Fibroblast of villous mesenchyme (primary cell): ENCODE data around the gene INPP4B. TPM values are rescaled to one million over a fixed set of nuclear protein-coding genes. Genes with fewer than 3 reads are reported as not detected.

Experiments used
- DNase-seq: peaks from one replicate; pipeline ENCODE4 v3.0.0-alpha.2; 2010; ENCODE audit warnings: low read depth
- H3K4me3 ChIP-seq: 2 replicates; pipeline ENCODE4 v1.5.1; 2011; ENCODE audit warnings: low read depth, mild to moderate bottlenecking, low read length
- CTCF ChIP-seq: IDR thresholded peaks from 2 replicates; pipeline ENCODE4 v1.5.1; 2012; ENCODE audit warnings: low read depth, mild to moderate bottlenecking, low read length; ENCODE audit not compliant: insufficient read depth
- total RNA-seq: library from RNA; depleted of rRNA; stranded (reverse); fragments of >200 nt; gene quantifications from 2 replicates; pipeline ENCODE4 v1.2.3, GENCODE V29; 2012

Gene INPP4B
- total RNA-seq, 1 donor: 64.3 TPM

- H3K4me3 ChIP-seq: no peak overlapping the region
- DNase-seq: no peak
- no peak for TF ChIP-seq CTCF
Measured at GRCh38 chr4:142414366-142414990, 431.6 kb downstream of the INPP4B start.

DNA sequence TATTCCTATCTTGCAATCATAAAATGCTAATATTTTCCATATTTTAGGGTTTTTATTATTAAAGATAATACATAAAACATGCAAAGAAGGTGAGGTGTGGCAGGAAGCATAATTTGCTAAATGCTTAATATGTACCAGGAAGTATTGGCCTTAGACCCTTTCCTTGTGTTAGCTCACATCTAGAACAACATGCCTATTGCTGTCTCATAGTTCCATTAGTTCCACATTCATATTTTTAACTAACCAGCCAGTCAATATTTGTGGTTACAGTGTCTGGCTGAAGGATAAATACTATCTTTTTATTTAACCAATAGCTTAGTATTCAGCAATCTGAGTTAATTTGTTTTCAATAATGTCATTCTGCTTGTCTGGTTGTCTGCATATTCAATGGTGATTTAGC lies 432.6 kb downstream of the INPP4B start:
- TF ChIP-seq CTCF: no peak
- DNase-seq: no peak
- no peak overlapping the region for H3K4me3 ChIP-seq

DNA sequence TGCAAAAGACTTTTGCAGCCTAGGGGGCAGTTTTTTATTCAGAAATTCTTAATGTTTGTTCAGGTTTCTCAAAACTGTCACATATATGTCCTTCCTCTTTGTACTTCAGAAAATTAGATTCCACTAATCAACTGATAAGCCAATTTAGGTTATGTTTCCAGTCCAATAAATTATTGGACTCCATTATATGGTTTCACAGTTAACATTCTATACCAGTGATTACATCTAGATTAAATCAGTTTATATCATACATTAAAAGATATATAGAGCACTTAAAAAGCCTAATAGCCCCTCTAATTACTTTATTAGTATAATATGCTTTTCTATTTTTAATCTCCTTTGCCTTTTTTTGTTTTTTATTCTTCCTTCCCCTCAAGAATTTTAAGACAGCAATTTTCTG lies 434.1 kb downstream of the INPP4B start:
- no peak overlapping the region for H3K4me3 ChIP-seq
- no peak for TF ChIP-seq CTCF
- DNase-seq: no peak

GRCh38 chr4:142408003-142408441 lies 438.1 kb downstream of the INPP4B start:
- H3K4me3 ChIP-seq: no peak overlapping the region
- TF ChIP-seq CTCF: no peak
- DNase-seq: peak; percentile 35

GRCh38 chr4:142407596-142407995 lies 438.5 kb downstream of the INPP4B start:
- H3K4me3 ChIP-seq: no peak overlapping the region

GRCh38 chr4:142406917-142407501 lies 439.1 kb downstream of the INPP4B start:
- DNase-seq: peak; percentile 13
- no peak for TF ChIP-seq CTCF
- H3K4me3 ChIP-seq: no peak overlapping the region

More at GRCh38 chr4:142407596-142407995, 438.5 kb downstream of the INPP4B start:
- DNase-seq: peak; percentile 46
- no peak for TF ChIP-seq CTCF

GRCh38 chr4:142406499-142406835 lies 439.6 kb downstream of the INPP4B start:
- DNase-seq: peak; percentile 8
- H3K4me3 ChIP-seq: no peak overlapping the region
- TF ChIP-seq CTCF: no peak
